ENCODE measurements around the gene ADGRL3.

- TF ChIP-seq, protein P1, sequence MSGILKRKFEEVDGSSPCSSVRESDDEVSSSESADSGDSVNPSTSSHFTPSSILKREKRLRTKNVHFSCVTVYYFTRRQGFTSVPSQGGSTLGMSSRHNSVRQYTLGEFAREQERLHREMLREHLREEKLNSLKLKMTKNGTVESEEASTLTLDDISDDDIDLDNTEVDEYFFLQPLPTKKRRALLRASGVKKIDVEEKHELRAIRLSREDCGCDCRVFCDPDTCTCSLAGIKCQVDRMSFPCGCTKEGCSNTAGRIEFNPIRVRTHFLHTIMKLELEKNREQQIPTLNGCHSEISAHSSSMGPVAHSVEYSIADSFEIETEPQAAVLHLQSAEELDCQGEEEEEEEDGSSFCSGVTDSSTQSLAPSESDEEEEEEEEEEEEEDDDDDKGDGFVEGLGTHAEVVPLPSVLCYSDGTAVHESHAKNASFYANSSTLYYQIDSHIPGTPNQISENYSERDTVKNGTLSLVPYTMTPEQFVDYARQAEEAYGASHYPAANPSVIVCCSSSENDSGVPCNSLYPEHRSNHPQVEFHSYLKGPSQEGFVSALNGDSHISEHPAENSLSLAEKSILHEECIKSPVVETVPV (CRISPR knock-in tag; IDR thresholded peaks at IDR 0.05), result no peak
- TF ChIP-seq CSDC2 (CRISPR knock-in tag; IDR thresholded peaks at IDR 0.05) (peak; percentile 90), ARNTL (CRISPR knock-in tag; IDR thresholded peaks at IDR 0.05; ENCODE audit: borderline replicate concordance, low read depth) (no peak), ZFP3 (CRISPR knock-in tag; IDR thresholded peaks at IDR 0.05) (peak; percentile 88)
- TF ChIP-seq, protein P2, sequence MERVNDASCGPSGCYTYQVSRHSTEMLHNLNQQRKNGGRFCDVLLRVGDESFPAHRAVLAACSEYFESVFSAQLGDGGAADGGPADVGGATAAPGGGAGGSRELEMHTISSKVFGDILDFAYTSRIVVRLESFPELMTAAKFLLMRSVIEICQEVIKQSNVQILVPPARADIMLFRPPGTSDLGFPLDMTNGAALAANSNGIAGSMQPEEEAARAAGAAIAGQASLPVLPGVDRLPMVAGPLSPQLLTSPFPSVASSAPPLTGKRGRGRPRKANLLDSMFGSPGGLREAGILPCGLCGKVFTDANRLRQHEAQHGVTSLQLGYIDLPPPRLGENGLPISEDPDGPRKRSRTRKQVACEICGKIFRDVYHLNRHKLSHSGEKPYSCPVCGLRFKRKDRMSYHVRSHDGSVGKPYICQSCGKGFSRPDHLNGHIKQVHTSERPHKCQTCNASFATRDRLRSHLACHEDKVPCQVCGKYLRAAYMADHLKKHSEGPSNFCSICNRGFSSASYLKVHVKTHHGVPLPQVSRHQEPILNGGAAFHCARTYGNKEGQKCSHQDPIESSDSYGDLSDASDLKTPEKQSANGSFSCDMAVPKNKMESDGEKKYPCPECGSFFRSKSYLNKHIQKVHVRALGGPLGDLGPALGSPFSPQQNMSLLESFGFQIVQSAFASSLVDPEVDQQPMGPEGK (CRISPR knock-in tag; IDR thresholded peaks at IDR 0.05; ENCODE audit: borderline replicate concordance), result peak; percentile 28; the same call in 1 of the 2 replicates
Measured at GRCh38 chr4:61555789-61556188, 355.7 kb downstream of the ADGRL3 start.
